ENCODE measurements around the gene CHPT1. TPM values are rescaled to one million over a fixed set of nuclear protein-coding genes. Genes with fewer than 3 reads are reported as not detected.

The CHPT1 gene
- polyA plus RNA-seq, 1 of the 3 experiments (the other 2 are of a cell fraction): 12.0 TPM

GRCh38 chr12:101767537-101767936 lies 70.1 kb downstream of the CHPT1 start (continued):
- no peak for TF ChIP-seq NFIC (IDR thresholded peaks at IDR 0.05; ENCODE audit: borderline replicate concordance)

DNA sequence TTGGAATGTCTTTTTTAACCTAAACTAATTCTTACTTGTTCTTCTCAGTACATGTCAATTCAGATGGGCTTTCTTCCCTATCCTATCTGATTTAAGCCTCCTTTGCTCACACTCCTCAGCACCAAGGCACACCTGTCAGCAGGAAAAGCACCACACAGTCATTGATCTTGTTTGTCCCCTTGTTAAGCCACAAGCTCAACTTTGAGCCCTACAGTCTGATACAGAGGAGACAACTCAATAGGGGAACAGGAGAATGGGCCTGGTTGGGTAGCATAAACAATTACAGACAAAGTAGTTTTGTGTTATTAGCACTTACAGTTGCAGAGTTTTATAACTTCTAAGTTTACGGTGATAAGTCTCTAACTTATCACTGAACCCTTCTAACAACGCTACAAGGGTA lies 71.3 kb downstream of the CHPT1 start:
- ChIA-PET POLR2A (no interaction called here), CTCF (interaction anchor here (1.7 to 1.9 kb wide), 3 partner anchors 9 to 62 kb away, joined by 7 to 9 read pairs (median 7); partner anchors contain the start of gene GNPTAB)
- Histone ChIP-seq H2AFZ (ENCODE audit: low read depth) (no peak overlapping the region), H3K9me2 (no peaks in the 10 kb centered on the region), H3K4me1 (ENCODE audit: control insufficient read depth in 1 of 2, insufficient read depth in 2 of 2, low read depth in 1 of 2, low read length in 1 of 2) (no peaks in the 10 kb centered on the region), H3K79me2 (ENCODE audit: insufficient read depth) (no peaks in the 10 kb centered on the region), H3K36me3 (replicated peaks in 1 of 2; ENCODE audit: control insufficient read depth in 1 of 2, insufficient read depth in 2 of 2, low read length in 1 of 2) (peaks cover 10 to 19% of the 10 kb centered on the region in 2 experiments), H4K20me1 (ENCODE audit: insufficient read depth) (no peaks in the 10 kb centered on the region), H3K9ac (no peak overlapping the region), H3K27me3 (ENCODE audit: insufficient read depth) (no peaks in the 10 kb centered on the region), H3K27ac (ENCODE audit: low read depth in 2 of 2, low read length in 1 of 2) (no peak overlapping the region), H3K4me3 (ENCODE audit: low read depth in 2 of 2, low read length in 1 of 2) (no peak overlapping the region), H3K9me3 (no peaks in the 10 kb centered on the region), H3K4me2 (no peak overlapping the region), H3F3A (replicated peaks; ENCODE audit: insufficient read depth) (no peaks in the 10 kb centered on the region)
- 96% methylated on average over 2 of the region's 2 CpGs for WGBS (ENCODE audit: low lambda C conversion rate)
- DNase-seq: no peak
- TF ChIP-seq MXI1 (IDR thresholded peaks at IDR 0.05; ENCODE audit: low read depth, low read length) (no peak), YY1 (IDR thresholded peaks at IDR 0.05; ENCODE audit: low read depth) (no peak)

DNA sequence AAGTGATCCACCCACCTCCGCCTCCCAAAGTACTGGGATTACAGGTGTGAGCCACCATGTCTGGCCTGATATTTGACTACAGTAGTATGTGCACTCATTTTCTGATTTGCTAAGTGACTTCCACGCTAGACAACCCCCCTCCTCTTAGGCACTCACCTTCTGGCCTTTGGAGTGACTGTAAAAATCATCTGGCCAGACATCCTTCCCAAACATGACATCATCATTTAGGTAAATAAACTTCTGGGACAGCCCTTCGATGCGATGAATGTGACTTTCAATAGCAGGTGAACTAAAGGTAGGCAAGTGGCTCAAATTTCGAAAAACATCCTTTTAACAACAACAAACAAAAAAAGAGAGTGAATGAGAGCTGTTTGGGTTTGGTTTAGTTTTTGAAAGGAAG lies 72.4 kb downstream of the CHPT1 start:
- no peak overlapping the region for H3K4me2 ChIP-seq
- no peak for DNase-seq
- peaks cover 9 to 17% of the 10 kb centered on the region in 2 experiments for H3K36me3 ChIP-seq (replicated peaks in 1 of 2; ENCODE audit: control insufficient read depth in 1 of 2, insufficient read depth in 2 of 2, low read length in 1 of 2)
- no peaks in the 10 kb centered on the region for H3F3A ChIP-seq (replicated peaks; ENCODE audit: insufficient read depth)
- WGBS (ENCODE audit: low lambda C conversion rate): 93% methylated on average over 5 of the region's 5 CpGs
- no peak overlapping the region for H2AFZ ChIP-seq (ENCODE audit: low read depth)
- no peak overlapping the region for H3K27ac ChIP-seq (ENCODE audit: low read depth in 2 of 2, low read length in 1 of 2)
- H3K27me3 ChIP-seq (ENCODE audit: insufficient read depth): no peaks in the 10 kb centered on the region
- TF ChIP-seq, protein P1, sequence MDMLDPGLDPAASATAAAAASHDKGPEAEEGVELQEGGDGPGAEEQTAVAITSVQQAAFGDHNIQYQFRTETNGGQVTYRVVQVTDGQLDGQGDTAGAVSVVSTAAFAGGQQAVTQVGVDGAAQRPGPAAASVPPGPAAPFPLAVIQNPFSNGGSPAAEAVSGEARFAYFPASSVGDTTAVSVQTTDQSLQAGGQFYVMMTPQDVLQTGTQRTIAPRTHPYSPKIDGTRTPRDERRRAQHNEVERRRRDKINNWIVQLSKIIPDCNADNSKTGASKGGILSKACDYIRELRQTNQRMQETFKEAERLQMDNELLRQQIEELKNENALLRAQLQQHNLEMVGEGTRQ (IDR thresholded peaks at IDR 0.05; ENCODE audit: borderline replicate concordance, low read depth, low read length): no peak
- no peak for TF ChIP-seq NRF1 (IDR thresholded peaks at IDR 0.05; ENCODE audit: low read depth, low read length)
- TF ChIP-seq ELF1 (IDR thresholded peaks at IDR 0.05): no peak
- TF ChIP-seq TEAD4 (IDR thresholded peaks at IDR 0.05; ENCODE audit: borderline replicate concordance, insufficient read depth): no peak
- no peak for TF ChIP-seq RXRA (IDR thresholded peaks at IDR 0.05; ENCODE audit: borderline replicate concordance, low read depth)
- no peak overlapping the region for H3K9ac ChIP-seq
- no peaks in the 10 kb centered on the region for H3K79me2 ChIP-seq (ENCODE audit: insufficient read depth)
- H3K4me3 ChIP-seq (ENCODE audit: low read depth in 2 of 2, low read length in 1 of 2): no peak overlapping the region
- H3K9me3 ChIP-seq: no peaks in the 10 kb centered on the region
- ChIA-PET POLR2A (no interaction called here), CTCF (interaction anchor here (1.8 to 1.9 kb wide), 3 partner anchors 13 to 69 kb away, joined by 7 to 8 read pairs (median 7); partner anchors contain the start of gene GNPTAB)
- no peaks in the 10 kb centered on the region for H3K4me1 ChIP-seq (ENCODE audit: control insufficient read depth in 1 of 2, insufficient read depth in 2 of 2, low read depth in 1 of 2, low read length in 1 of 2)
- no peaks in the 10 kb centered on the region for H3K9me2 ChIP-seq
- no peaks in the 10 kb centered on the region for H4K20me1 ChIP-seq (ENCODE audit: insufficient read depth)

DNA sequence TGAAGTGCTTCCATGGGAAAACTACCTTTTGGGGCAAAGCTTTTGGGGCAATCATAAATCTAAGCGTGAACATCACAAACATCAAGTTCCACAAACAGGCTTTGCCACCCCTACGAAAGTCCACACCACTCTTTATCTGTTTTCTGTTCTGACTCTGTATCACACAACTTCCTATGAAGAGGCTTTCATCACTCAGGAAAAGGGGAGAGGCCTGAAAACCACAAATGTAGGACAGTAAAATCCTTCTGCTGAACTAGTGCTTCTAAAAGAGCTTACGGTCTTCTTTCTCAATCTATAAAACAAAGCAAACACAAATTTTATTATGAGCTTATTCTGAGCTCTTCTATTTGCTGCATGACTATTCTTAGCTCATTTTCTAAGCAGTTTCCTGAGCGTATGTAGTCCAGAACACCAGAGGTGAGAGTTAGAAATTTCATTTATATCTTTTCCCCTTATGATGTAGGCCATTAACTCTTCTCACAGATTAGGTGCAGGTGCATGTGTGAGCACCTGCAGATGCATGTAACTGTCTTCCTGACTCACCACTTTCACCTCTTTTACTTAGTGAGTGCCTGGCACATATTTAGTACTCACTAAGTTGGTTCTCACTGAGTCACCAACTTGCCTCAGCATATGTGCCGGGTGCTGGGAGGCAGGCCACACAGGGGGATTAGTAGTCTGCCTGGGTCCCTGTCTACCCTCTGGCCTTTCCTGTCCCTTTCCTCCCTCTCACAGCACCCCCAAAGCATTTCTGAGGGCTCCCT lies 74.8 kb downstream of the CHPT1 start:
- Histone ChIP-seq H3K27ac (ENCODE audit: low read depth in 2 of 2, low read length in 1 of 2) (no peak overlapping the region), H2AFZ (ENCODE audit: low read depth) (no peak overlapping the region), H3K4me2 (no peak overlapping the region), H3K4me1 (ENCODE audit: control insufficient read depth in 1 of 2, insufficient read depth in 2 of 2, low read depth in 1 of 2, low read length in 1 of 2) (no peaks in the 10 kb centered on the region), H4K20me1 (ENCODE audit: insufficient read depth) (no peaks in the 10 kb centered on the region), H3K9ac (no peak overlapping the region), H3F3A (replicated peaks; ENCODE audit: insufficient read depth) (no peaks in the 10 kb centered on the region), H3K27me3 (ENCODE audit: insufficient read depth) (no peaks in the 10 kb centered on the region), H3K4me3 (ENCODE audit: low read depth in 2 of 2, low read length in 1 of 2) (no peak overlapping the region), H3K79me2 (ENCODE audit: insufficient read depth) (no peaks in the 10 kb centered on the region), H3K9me3 (no peaks in the 10 kb centered on the region), H3K36me3 (replicated peaks in 1 of 2; ENCODE audit: control insufficient read depth in 1 of 2, insufficient read depth in 2 of 2, low read length in 1 of 2) (peaks cover 7 to 9% of the 10 kb centered on the region in 2 experiments), H3K9me2 (no peaks in the 10 kb centered on the region)
- ChIA-PET POLR2A (no interaction called here), CTCF (interaction anchor here (0.6 to 3.5 kb wide), 18 partner anchors 9 to 280 kb away, joined by 3 to 73 read pairs (median 9); partner anchors contain the start of gene GNPTAB)
- DNase-seq: no peak
- WGBS (ENCODE audit: low lambda C conversion rate): 80% methylated on average over 5 of the region's 5 CpGs
- TF ChIP-seq RAD21 (IDR thresholded peaks at IDR 0.05; ENCODE audit: low read length): no peak
- no peak for TF ChIP-seq RFX5 (IDR thresholded peaks at IDR 0.05; ENCODE audit: low read length)
- TF ChIP-seq MAX (IDR thresholded peaks at IDR 0.05; ENCODE audit: low read depth): no peak
- TF ChIP-seq TEAD4 (IDR thresholded peaks at IDR 0.05; ENCODE audit: borderline replicate concordance, insufficient read depth): no peak
- no peak for TF ChIP-seq NFIC (IDR thresholded peaks at IDR 0.05; ENCODE audit: borderline replicate concordance)
- TF ChIP-seq CHD2 (IDR thresholded peaks at IDR 0.05; ENCODE audit: low read length, partially characterized antibody): no peak
- no peak for TF ChIP-seq SIN3A (IDR thresholded peaks at IDR 0.05; ENCODE audit: borderline replicate concordance, low read depth, low read length)
- no peak for TF ChIP-seq RXRA (IDR thresholded peaks at IDR 0.05; ENCODE audit: borderline replicate concordance, low read depth)
- no peak for TF ChIP-seq EZH2phosphoT487 (IDR thresholded peaks at IDR 0.05; ENCODE audit: borderline replicate concordance, low read depth)
- no peak for TF ChIP-seq IRF3 (IDR thresholded peaks at IDR 0.05; ENCODE audit: low read depth, low read length)
- TF ChIP-seq JUND (IDR thresholded peaks at IDR 0.05): no peak

Measured in SK-N-SH (cell line).